ENCODE measurements around the gene ZC3H6.
A peak's percentile ranks its signal among the peaks of the same experiment; 100 is the strongest.
"Not testable (repeated sequence)": the region's sequence is repeated elsewhere in the genome, so short reads cannot be mapped to it uniquely, and the experiment has no call there.

The ZC3H6 gene

DNA sequence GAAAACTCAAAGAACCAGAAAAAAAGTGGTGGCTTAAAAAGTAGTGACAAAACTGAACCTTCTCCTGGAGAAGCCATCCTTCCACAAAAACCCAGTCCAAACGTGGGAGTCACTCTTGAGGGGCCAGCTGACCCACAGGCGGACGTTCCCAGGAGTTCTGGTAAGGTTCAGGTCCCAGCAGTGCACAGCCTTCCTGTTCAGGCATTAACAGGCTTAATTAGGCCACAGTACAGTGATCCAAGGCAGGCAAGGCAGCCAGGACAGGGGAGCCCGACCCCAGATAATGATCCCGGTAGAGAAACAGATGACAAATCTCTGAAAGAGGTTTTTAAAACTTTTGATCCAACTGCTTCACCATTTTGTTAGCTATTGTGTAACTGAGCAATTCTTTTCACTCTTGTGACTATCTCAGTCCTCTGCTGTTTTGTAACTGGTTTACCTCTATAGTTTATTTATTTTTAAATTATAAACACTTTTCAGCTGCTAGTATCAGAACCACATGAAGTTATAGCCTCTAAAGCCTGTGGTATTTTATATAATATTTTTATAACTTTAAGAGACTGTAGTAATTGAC, 56.8 kb downstream of the ZC3H6 start:
- no peak for DNase-seq (ENCODE audit: low spot score)

GRCh38 chr2:112335600-112335999, 60.2 kb downstream of the ZC3H6 start:
- peak; percentile 54 for DNase-seq (ENCODE audit: low spot score)

DNA sequence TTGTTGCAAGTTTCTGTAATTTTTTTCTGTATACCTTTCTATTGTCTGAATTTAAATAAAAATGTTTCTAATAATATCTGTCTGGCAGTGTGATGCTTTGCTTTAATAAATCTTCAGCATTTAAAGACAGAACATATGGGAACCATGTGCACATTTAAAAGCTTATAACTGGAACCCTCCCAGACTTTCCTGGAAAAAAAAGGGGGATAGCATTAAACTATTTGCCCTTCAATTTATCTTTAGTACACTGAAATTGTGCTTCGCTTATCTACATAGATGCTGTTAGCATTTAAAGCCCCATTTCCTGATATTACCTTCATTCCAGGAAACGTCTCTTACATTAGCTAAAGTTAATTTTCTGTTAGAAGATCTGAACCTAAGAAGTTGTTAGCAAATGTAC, 64.6 kb downstream of the ZC3H6 start:
- DNase-seq (ENCODE audit: low spot score): no peak

GRCh38 chr2:112340475-112341267, 65.3 kb downstream of the ZC3H6 start:
- no peak for DNase-seq (ENCODE audit: low spot score)

- DNase-seq (ENCODE audit: low spot score): no peak
These were observed 66.7 kb downstream of the ZC3H6 start for GRCh38 chr2:112342067-112342550.

DNA sequence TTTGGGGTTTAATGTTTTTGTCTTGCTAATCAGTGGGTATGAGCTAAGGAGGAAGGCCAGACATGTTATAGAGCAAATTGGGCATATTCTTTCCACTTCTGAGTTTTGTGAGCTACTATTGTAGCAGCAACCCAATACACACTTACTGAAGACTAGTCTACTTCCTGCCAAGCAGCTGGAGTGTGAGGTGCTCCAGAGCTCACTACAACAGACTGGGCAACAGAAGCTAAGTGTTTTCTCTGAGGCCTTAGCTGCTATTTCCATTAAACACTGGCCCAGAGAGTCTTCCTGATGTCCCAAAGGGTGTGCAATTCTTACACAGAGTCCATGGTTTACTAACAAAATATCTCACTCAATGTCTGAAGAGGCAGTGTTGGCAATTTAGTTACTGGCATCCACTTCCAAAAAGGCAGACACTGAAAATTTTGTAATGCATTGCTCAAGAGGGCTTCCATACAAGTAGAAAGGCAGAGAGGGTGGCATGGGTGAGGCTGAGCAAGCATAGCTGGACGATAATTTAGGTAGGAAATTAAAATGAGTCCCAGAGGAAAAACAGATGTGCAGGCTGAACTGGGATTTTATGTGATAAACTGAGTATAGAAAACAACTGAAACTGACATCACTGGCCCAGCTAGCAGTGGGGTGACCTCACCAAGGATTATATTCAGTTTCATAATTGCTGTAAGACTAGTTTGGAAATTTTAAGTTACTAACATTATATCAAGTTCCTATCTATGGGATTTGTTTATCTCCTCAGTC, 68.6 kb downstream of the ZC3H6 start:
- DNase-seq (ENCODE audit: low spot score): no peak

- DNase-seq (ENCODE audit: low spot score): no peak
These were observed 69.9 kb downstream of the ZC3H6 start for GRCh38 chr2:112345030-112346027.

DNA sequence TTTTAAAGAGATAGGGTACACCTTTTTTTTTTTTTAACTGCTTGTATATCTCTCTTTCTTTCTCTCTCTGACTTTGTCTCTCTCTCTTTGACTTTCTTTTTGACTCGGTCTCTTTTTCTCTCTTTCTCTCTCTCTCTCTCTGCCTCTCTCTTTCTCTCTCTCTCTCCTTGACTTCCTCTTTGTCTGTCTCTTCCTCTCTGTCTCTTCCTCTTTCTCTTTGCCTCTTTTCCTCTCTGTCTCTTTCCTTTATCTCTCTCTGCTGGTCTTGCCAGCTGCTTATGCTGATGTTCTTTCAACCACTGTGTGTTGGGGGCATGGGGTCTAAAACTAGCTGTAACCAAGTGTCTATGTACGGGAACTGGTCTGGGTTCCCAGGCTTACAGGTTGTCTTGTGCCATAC, 76.9 kb downstream of the ZC3H6 start:
- not testable (repeated sequence) for DNase-seq (ENCODE audit: low spot score)

- DNase-seq (ENCODE audit: low spot score): not testable (repeated sequence)
These were observed 77.6 kb downstream of the ZC3H6 start for GRCh38 chr2:112352809-112353603.

DNA sequence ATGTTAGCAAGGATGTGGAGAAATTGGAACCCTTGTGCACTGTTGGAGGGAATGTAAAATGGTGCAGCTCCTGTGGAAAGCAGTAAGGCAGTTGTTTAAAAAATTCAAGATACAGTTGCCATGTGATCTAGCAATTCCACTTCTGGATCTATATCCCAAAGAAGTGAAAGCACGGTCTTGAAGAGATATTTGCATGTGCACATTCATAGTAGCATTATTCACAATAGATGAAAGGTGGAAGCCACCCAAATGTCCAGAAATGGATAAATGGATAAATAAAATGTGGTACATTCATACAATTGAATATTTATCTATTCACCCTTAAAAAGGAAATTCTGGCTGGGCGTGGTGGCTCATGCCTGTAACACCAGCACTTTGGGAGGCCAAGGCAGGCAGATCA, 78.9 kb downstream of the ZC3H6 start:
- DNase-seq (ENCODE audit: low spot score): not testable (repeated sequence)

GRCh38 chr2:112360055-112360454, 84.7 kb downstream of the ZC3H6 start:
- DNase-seq (ENCODE audit: low spot score): not testable (repeated sequence)

Measured in kidney tubule cell (primary cell).